Measurements from ENCODE around the gene KSR2. TPM values are rescaled to one million over a fixed set of nuclear protein-coding genes. Genes with fewer than 3 reads are reported as not detected.

Gene KSR2
- total and polyA plus RNA-seq, 2 of the 4 experiments (the other 2 are of a cell fraction), result not detected

- no peak overlapping the region for H2BK20ac ChIP-seq (ENCODE audit: low read depth, low read length)
- no peaks in the 10 kb centered on the region for H3K4me1 ChIP-seq (ENCODE audit: control insufficient read depth, insufficient read depth, low read length)
- H2BK15ac ChIP-seq (ENCODE audit: low read depth, low read length), result no peak overlapping the region
- no peak overlapping the region for H3K9ac ChIP-seq (ENCODE audit: low read depth, low read length)
- H2AFZ ChIP-seq (replicated peaks; ENCODE audit: low read length, poor library complexity), result no peak overlapping the region
- H2AK5ac ChIP-seq (ENCODE audit: low read depth, low read length), result no peak overlapping the region
- H3K36me3 ChIP-seq (ENCODE audit: control insufficient read depth, insufficient read depth, low read length), result no peaks in the 10 kb centered on the region
- no TSS peak for BruUV-seq (replicated peaks)
- H3K79me1 ChIP-seq (ENCODE audit: low read depth in 1 of 2, low read length in 2 of 2), result no peaks in the 10 kb centered on the region
- H3K23ac ChIP-seq (ENCODE audit: low read depth, low read length), result no peak overlapping the region
- TF ChIP-seq SMC3 (IDR thresholded peaks at IDR 0.05; ENCODE audit: low read depth, low read length) (no peak), MAFK (IDR thresholded peaks at IDR 0.05; ENCODE audit: low read depth, low read length) (no peak), FOS (IDR thresholded peaks at IDR 0.05; ENCODE audit: low read depth, low read length) (no peak)
- dilution Hi-C loops (cut with HindIII; ENCODE audit: low sequenced_read_pairs, unreplicated experiment) (no loop called here), in situ Hi-C loops (cut with MboI; ENCODE audit: low sequenced_read_pairs) (no loop called here), intact Hi-C loops (cut with micrococcal nuclease) (no loop called here)
- peaks cover 23% of the 10 kb centered on the region for H3K9me3 ChIP-seq (ENCODE audit: control insufficient read depth, insufficient read depth, low read length)
- no peaks in the 10 kb centered on the region for H3K9me1 ChIP-seq (ENCODE audit: insufficient read depth, low read length)
- H3K4me2 ChIP-seq (ENCODE audit: low read depth, low read length), result no peak overlapping the region
- ATAC-seq (ENCODE audit: low read depth), result no peak
- no peak overlapping the region for H3K56ac ChIP-seq (ENCODE audit: extremely low read depth, insufficient read depth, low read length)
- no peak overlapping the region for H3K4me3 ChIP-seq (ENCODE audit: insufficient read depth, low read depth, low read length)
- no CpG with 5 or more reads among the region's 6 CpGs for WGBS, 2 experiments (ENCODE audit: extremely low coverage in 2 of 2, insufficient read length in 1 of 2)
- no peak overlapping the region for H3K14ac ChIP-seq (replicated peaks; ENCODE audit: low read depth, low read length)
- no peak overlapping the region for H3K27ac ChIP-seq (ENCODE audit: insufficient read depth, low read length)
- H4K91ac ChIP-seq (ENCODE audit: insufficient read depth, low read depth, low read length), result no peak overlapping the region
- no peak overlapping the region for H4K8ac ChIP-seq (ENCODE audit: low read depth in 2 of 2, low read length in 2 of 2)
- H2AK9ac ChIP-seq (replicated peaks; ENCODE audit: low read depth, low read length, poor library complexity), result no peak overlapping the region
- no peak overlapping the region for H2BK120ac ChIP-seq (ENCODE audit: low read depth, low read length)
- no peak overlapping the region for H2BK5ac ChIP-seq (ENCODE audit: low read depth, low read length, poor library complexity, severe bottlenecking)
- H3K18ac ChIP-seq (ENCODE audit: low read depth, low read length), result no peak overlapping the region
- ChIA-PET POLR2A (ENCODE audit: unreplicated experiment) (no interaction called here), CTCF (no interaction called here)
- no peaks in the 10 kb centered on the region for H4K20me1 ChIP-seq (ENCODE audit: insufficient read depth, low read length)
- H3K4ac ChIP-seq (ENCODE audit: low read depth, low read length), result no peak overlapping the region
- DNase-seq, result no peak
- no peak overlapping the region for H4K5ac ChIP-seq (ENCODE audit: low read depth, low read length)
- no peaks in the 10 kb centered on the region for H3K27me3 ChIP-seq (ENCODE audit: control insufficient read depth, insufficient read depth, low read length)
These were observed 284.3 kb downstream of the KSR2 start for GRCh38 chr12:117684471-117684870.

Measured in IMR-90 (cell line).